H9 (cell line): Measurements from ENCODE around the gene FBXO28. TPM values are rescaled to one million over a fixed set of nuclear protein-coding genes. Genes with fewer than 3 reads are reported as not detected.

Source experiments
- DNase-seq: peaks from one replicate; pipeline ENCODE4 v3.0.0-alpha.2; 2017
- H2AFZ ChIP-seq: one replicate; pipeline ENCODE4 v1.6.1; 2013; ENCODE audit warnings: mild to moderate bottlenecking, low read length, control low read depth, moderate library complexity
- H2AK5ac ChIP-seq: 2 replicates; pipeline ENCODE4 v1.6.1; 2013; ENCODE audit warnings: low read length, control low read depth, mixed read lengths; ENCODE audit not compliant: insufficient read length
- H2BK120ac ChIP-seq: one replicate; pipeline ENCODE4 v1.6.1; 2013; ENCODE audit warnings: low read depth, mild to moderate bottlenecking, low read length, control low read depth, inconsistent platforms; ENCODE audit not compliant: poor library complexity, severe bottlenecking
- H2BK12ac ChIP-seq: 2 replicates; pipeline ENCODE4 v1.6.1; 2013; ENCODE audit warnings: low read length, control low read depth, mixed read lengths, low read depth; ENCODE audit not compliant: insufficient read length
- H2BK15ac ChIP-seq: 2 replicates; pipeline ENCODE4 v1.6.1; 2013; ENCODE audit warnings: low read depth, low read length, control low read depth
- H2BK20ac ChIP-seq: one replicate; pipeline ENCODE4 v1.6.1; 2013; ENCODE audit warnings: low read depth, mild to moderate bottlenecking, low read length, control low read depth, inconsistent platforms; ENCODE audit not compliant: poor library complexity, severe bottlenecking
- H2BK5ac ChIP-seq: 2 replicates; pipeline ENCODE4 v1.6.1; 2013; ENCODE audit warnings: low read length, control low read depth, mixed read lengths; ENCODE audit not compliant: insufficient read length
- H3K14ac ChIP-seq: 2 replicates; pipeline ENCODE4 v1.6.1; 2013; ENCODE audit warnings: low read length, control low read depth; ENCODE audit not compliant: insufficient read depth
- H3K18ac ChIP-seq: 2 replicates; pipeline ENCODE4 v1.6.1; 2013; ENCODE audit warnings: low read depth, mild to moderate bottlenecking, mixed read lengths, low read length, control low read depth; ENCODE audit not compliant: insufficient read length
- H3K23ac ChIP-seq: 2 replicates; pipeline ENCODE4 v1.6.1; 2013; ENCODE audit warnings: low read length, control low read depth, mixed read lengths, low read depth; ENCODE audit not compliant: insufficient read length
- H3K23me2 ChIP-seq: 2 replicates; pipeline ENCODE4 v1.6.1; 2013; ENCODE audit warnings: low read depth, mild to moderate bottlenecking, mixed read lengths, low read length, control low read depth; ENCODE audit not compliant: insufficient read length, poor library complexity, severe bottlenecking
- H3K27ac ChIP-seq: 2 replicates; pipeline ENCODE4 v1.5.1; 2013; ENCODE audit warnings: low read length, control low read depth, mixed read lengths, low read depth; ENCODE audit not compliant: insufficient read length
- H3K27me3 ChIP-seq: 2 replicates; pipeline ENCODE4 v1.6.1; 2013; ENCODE audit warnings: low read length, control low read depth, inconsistent platforms; ENCODE audit not compliant: insufficient read depth
- H3K4ac ChIP-seq: 2 replicates; pipeline ENCODE4 v1.6.1; 2013; ENCODE audit warnings: low read depth, mild to moderate bottlenecking, control low read depth, inconsistent platforms, low read length, moderate library complexity
- H3K4me1 ChIP-seq: 2 replicates; pipeline ENCODE4 v1.6.1; 2013; ENCODE audit warnings: low read length, control low read depth, inconsistent platforms; ENCODE audit not compliant: insufficient read depth
- H3K4me2 ChIP-seq: 2 replicates; pipeline ENCODE4 v1.6.1; 2013; ENCODE audit warnings: low read length, control low read depth, mixed read lengths; ENCODE audit not compliant: insufficient read length, insufficient read depth
- H3K56ac ChIP-seq: 2 replicates; pipeline ENCODE4 v1.6.1; 2013; ENCODE audit warnings: low read depth, mild to moderate bottlenecking, mixed read lengths, low read length, control low read depth; ENCODE audit not compliant: insufficient read length
- H3K79me1 ChIP-seq: 2 replicates; pipeline ENCODE4 v1.6.1; 2013; ENCODE audit warnings: low read depth, mild to moderate bottlenecking, moderate library complexity, low read length, control low read depth, inconsistent platforms; ENCODE audit not compliant: insufficient read depth, poor library complexity, severe bottlenecking
- H3K79me2 ChIP-seq: 2 replicates; pipeline ENCODE4 v1.6.1; 2013; ENCODE audit warnings: low read length, control low read depth, inconsistent platforms; ENCODE audit not compliant: insufficient read depth
- H3K9ac ChIP-seq: 2 replicates; pipeline ENCODE4 v1.6.1; 2013; ENCODE audit warnings: low read length, control low read depth, mixed read lengths; ENCODE audit not compliant: insufficient read length; ENCODE audit errors: extremely low read depth
- H3K9me3 ChIP-seq: one replicate; pipeline ENCODE4 v1.6.1; 2013; ENCODE audit warnings: low read depth, low read length, inconsistent platforms; ENCODE audit not compliant: control insufficient read depth
- H3T11ph ChIP-seq: one replicate; pipeline ENCODE4 v1.6.1; 2013; ENCODE audit warnings: mild to moderate bottlenecking, low read length, control low read depth, inconsistent platforms
- H4K20me1 ChIP-seq: one replicate; pipeline ENCODE4 v1.6.1; 2013; ENCODE audit not compliant: control insufficient read depth, insufficient read length, insufficient read depth
- H4K5ac ChIP-seq: 2 replicates; pipeline ENCODE4 v1.6.1; 2013; ENCODE audit warnings: low read depth, mild to moderate bottlenecking, mixed read lengths, low read length, control low read depth; ENCODE audit not compliant: insufficient read length
- H4K8ac ChIP-seq: replicated peaks from 2 replicates; pipeline ENCODE4 v1.6.1; 2013; ENCODE audit warnings: low read length, control low read depth, mixed read lengths, low read depth; ENCODE audit not compliant: insufficient read length
- H4K91ac ChIP-seq: 2 replicates; pipeline ENCODE4 v1.6.1; 2013; ENCODE audit warnings: low read depth, mild to moderate bottlenecking, moderate library complexity, mixed read lengths, low read length, control low read depth; ENCODE audit not compliant: insufficient read length
- H3K27ac Mint-ChIP-seq, 3 experiments: 2 replicates in 2 of 3; 3 replicates in 1 of 3; pipeline ENCODE4 v1.8.0; 2020 to 2021; ENCODE audit warnings: mixed read lengths in 3 of 3, mild to moderate bottlenecking in 1 of 3, moderate library complexity in 1 of 3
- H3K27me3 Mint-ChIP-seq: 2 replicates; pipeline ENCODE4 v1.8.0; 2021; ENCODE audit warnings: low read depth, mild to moderate bottlenecking, moderate library complexity, mixed read lengths
- H3K36me3 Mint-ChIP-seq, 3 experiments: 2 replicates in 2 of 3; 3 replicates in 1 of 3; pipeline ENCODE4 v1.8.0; 2020 to 2021; ENCODE audit warnings: low read depth in 3 of 3, mixed read lengths in 3 of 3; ENCODE audit not compliant: insufficient read depth in 1 of 3
- H3K4me1 Mint-ChIP-seq, 2 experiments: 2 replicates each; pipeline ENCODE4 v1.8.0; 2020; ENCODE audit warnings: mixed read lengths in 2 of 2
- H3K4me3 Mint-ChIP-seq, 2 experiments: 2 replicates in 1 of 2; 3 replicates in 1 of 2; pipeline ENCODE4 v1.8.0; 2020 to 2021; ENCODE audit warnings: mild to moderate bottlenecking in 2 of 2, mixed read lengths in 2 of 2, moderate library complexity in 1 of 2
- H3K9me3 Mint-ChIP-seq, 2 experiments: 2 replicates in 1 of 2; 3 replicates in 1 of 2; pipeline ENCODE4 v1.8.0; 2020; ENCODE audit warnings: mild to moderate bottlenecking in 2 of 2, mixed read lengths in 2 of 2, moderate library complexity in 1 of 2
- whole genome bisulfite sequencing: extraction: QIAGEN DNeasy Blood & Tissue Kit; methylation state at CpG from one replicate; pipeline ENCODE4 v1.1.7; 2013; ENCODE audit warnings: missing lambda C conversion rate, low lambda C conversion rate, mixed read lengths; ENCODE audit not compliant: insufficient read length; ENCODE audit errors: extremely low coverage; 5-methylcytosine and 5-hydroxymethylcytosine counted together
- total RNA-seq: library from RNA; stranded (reverse); gene quantifications from 2 replicates; pipeline ENCODE4 v1.2.1, GENCODE V29; 2021
- TF ChIP-seq, protein P1 (sequence below): fragments of 200-600 bp; sonication (generic); conservative IDR thresholded peaks from 3 replicates; pipeline ENCODE4 v1.8.0; 2021; ENCODE audit warnings: antibody characterized with exemption, mild to moderate bottlenecking

FBXO28 gene
- total RNA-seq, 1 experiment from 2014 or later: 55.0 TPM

DNA sequence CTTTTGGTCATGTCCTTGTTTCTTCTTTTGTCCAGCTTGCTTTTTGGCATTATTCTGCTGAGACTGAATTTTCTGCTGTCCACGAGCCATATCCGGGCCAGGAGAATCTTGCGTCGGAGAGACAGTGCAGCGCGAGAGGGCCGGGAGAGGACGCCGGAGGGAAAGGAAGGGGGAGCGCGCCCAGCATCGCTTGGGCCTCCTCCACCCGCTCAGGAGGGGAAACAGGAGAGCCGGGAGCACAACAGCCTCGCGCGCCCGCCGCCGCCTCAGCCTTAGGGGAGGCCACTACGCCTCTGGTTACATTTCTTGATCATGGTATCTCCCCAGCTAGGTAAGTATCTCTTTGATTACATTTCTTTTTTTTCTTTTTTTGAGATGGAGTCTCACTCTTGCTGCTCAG, 61.7 kb downstream of the FBXO28 start:
- Histone ChIP-seq H3K9me3 (no peaks in the 10 kb centered on the region), H3K18ac (peak overlapping the region; percentile 65), H4K8ac (no peak overlapping the region), H3K9ac (no peak overlapping the region), H2BK120ac (no peak overlapping the region), H3K4me2 (peak overlapping the region; percentile 34), H3K56ac (no peak overlapping the region), H2BK20ac (no peak overlapping the region), H3K79me2 (no peaks in the 10 kb centered on the region), H3K14ac (peak overlapping the region; percentile 59; the same call in 1 of the 2 replicates), H3K4me1 (no peaks in the 10 kb centered on the region), H3K4ac (no peak overlapping the region), H3K27me3 (no peaks in the 10 kb centered on the region), H3K79me1 (no peaks in the 10 kb centered on the region), H3T11ph (no peak overlapping the region), H2BK12ac (no peak overlapping the region), H3K27ac (no peak overlapping the region), H3K23ac (no peak overlapping the region), H4K5ac (no peak overlapping the region), H2AK5ac (no peak overlapping the region), H4K91ac (no peak overlapping the region), H3K23me2 (no peaks in the 10 kb centered on the region), H4K20me1 (no peaks in the 10 kb centered on the region), H2BK5ac (no peak overlapping the region), H2AFZ (no peak overlapping the region), H2BK15ac (no peak overlapping the region)
- Mint-ChIP-seq H3K4me3 (peak overlapping the region; percentile 44 to 71), H3K27ac (peak overlapping the region in 1 of 3 experiments; percentile 92; a peak in 2 of 7 replicates), H3K27me3 (peaks cover 2% of the 10 kb centered on the region), H3K36me3 (peaks cover 3 to 10% (median 4%) of the 10 kb centered on the region in 3 experiments; a peak in 5 of 7 replicates), H3K9me3 (peaks cover 6 to 9% of the 10 kb centered on the region in 2 experiments), H3K4me1 (peaks cover 5 to 8% of the 10 kb centered on the region in 2 experiments)
- WGBS: no CpG with 5 or more reads among the region's 21 CpGs
- peak; percentile 77 for DNase-seq
- TF ChIP-seq, protein P1, sequence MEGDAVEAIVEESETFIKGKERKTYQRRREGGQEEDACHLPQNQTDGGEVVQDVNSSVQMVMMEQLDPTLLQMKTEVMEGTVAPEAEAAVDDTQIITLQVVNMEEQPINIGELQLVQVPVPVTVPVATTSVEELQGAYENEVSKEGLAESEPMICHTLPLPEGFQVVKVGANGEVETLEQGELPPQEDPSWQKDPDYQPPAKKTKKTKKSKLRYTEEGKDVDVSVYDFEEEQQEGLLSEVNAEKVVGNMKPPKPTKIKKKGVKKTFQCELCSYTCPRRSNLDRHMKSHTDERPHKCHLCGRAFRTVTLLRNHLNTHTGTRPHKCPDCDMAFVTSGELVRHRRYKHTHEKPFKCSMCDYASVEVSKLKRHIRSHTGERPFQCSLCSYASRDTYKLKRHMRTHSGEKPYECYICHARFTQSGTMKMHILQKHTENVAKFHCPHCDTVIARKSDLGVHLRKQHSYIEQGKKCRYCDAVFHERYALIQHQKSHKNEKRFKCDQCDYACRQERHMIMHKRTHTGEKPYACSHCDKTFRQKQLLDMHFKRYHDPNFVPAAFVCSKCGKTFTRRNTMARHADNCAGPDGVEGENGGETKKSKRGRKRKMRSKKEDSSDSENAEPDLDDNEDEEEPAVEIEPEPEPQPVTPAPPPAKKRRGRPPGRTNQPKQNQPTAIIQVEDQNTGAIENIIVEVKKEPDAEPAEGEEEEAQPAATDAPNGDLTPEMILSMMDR: no peak
